Sigmoid colon (tissue), 7 donors: ENCODE measurements around the gene MYLK. TPM values are rescaled to one million over a fixed set of nuclear protein-coding genes. Genes with fewer than 3 reads are reported as not detected.

ENCODE experiments used
- DNase-seq: peaks from one replicate; pipeline ENCODE4 v3.0.0-alpha.2; 2019
- H3K27ac ChIP-seq, 4 donors: fragments of 200-600 bp; sonication (generic); one replicate each; pipeline ENCODE4 v1.5.1; 2016 to 2019; ENCODE audit warnings: mild to moderate bottlenecking in 1 of 4
- H3K27me3 ChIP-seq, 3 donors: fragments of 200-600 bp; sonication (generic); one replicate each; pipeline ENCODE4 v1.5.1; 2019; ENCODE audit warnings: mild to moderate bottlenecking in 1 of 3
- H3K36me3 ChIP-seq, 4 donors: fragments of 200-600 bp; sonication (generic); one replicate each; pipeline ENCODE4 v1.5.1; 2016 to 2019
- H3K4me1 ChIP-seq, 4 donors: fragments of 200-600 bp; sonication (generic); one replicate each; pipeline ENCODE4 v1.5.1; 2017 to 2019
- H3K4me3 ChIP-seq, 4 donors: fragments of 200-600 bp; sonication (generic); one replicate each; pipeline ENCODE4 v1.5.1; 2017 to 2019; ENCODE audit warnings: mild to moderate bottlenecking in 2 of 4, moderate library complexity in 1 of 4
- H3K9me3 ChIP-seq, 4 donors: fragments of 200-600 bp in 3 of 4; sonication (generic) in 3 of 4; one replicate each; pipeline versions ENCODE4 v1.5.1 to v1.6.1; 2013 to 2019
- CTCF ChIP-seq, 4 experiments: fragments of 450-650 bp in 3 of 4; fragments of 200-600 bp in 1 of 4; IDR thresholded peaks; one replicate each; pipeline ENCODE4 v1.5.1; 2016 to 2019; ENCODE audit warnings: antibody characterized with exemption in 4 of 4, mild to moderate bottlenecking in 3 of 4, moderate library complexity in 2 of 4
- EP300 ChIP-seq, 4 donors: sonication (generic); formaldehyde crosslinking; IDR thresholded peaks; one replicate each; pipeline ENCODE4 v1.6.1; 2017; ENCODE audit warnings: antibody characterized with exemption in 4 of 4
- POLR2A ChIP-seq, 2 donors: fragments of 450-650 bp; IDR thresholded peaks; one replicate each; pipeline ENCODE4 v1.6.1; 2016; ENCODE audit warnings: antibody characterized with exemption in 2 of 2, mild to moderate bottlenecking in 2 of 2, moderate library complexity in 2 of 2
- POLR2AphosphoS5 ChIP-seq, 4 donors: sonication (generic); formaldehyde crosslinking; IDR thresholded peaks; one replicate each; pipeline ENCODE4 v1.6.1; 2017; ENCODE audit warnings: antibody characterized with exemption in 4 of 4
- WGBS, 2 donors: extraction: QIAGEN DNeasy Blood & Tissue Kit; methylation state at CpG; one replicate each; pipeline ENCODE4 v1.1.7; 2013; 5-methylcytosine and 5-hydroxymethylcytosine counted together
- intact Hi-C: fragments of 100-400 bp; cut with DNase I; formaldehyde crosslinking; loops from one replicate; pipeline ENCODE4 v1.15.1; 2023
- polyA plus RNA-seq, 3 donors: library from polyadenylated mRNA; stranded (reverse); fragments of 200-250 nt; gene quantifications; one replicate each; pipeline ENCODE4 v1.2.3, GENCODE V29; 2013
- small RNA-seq, 3 donors: library from RNA; depleted of rRNA; stranded (forward); fragments of <200 nt; gene quantifications; one replicate each; pipeline ENCODE3, GENCODE V24; 2016
- total RNA-seq, 4 donors: library from RNA; depleted of rRNA; stranded (reverse); fragments of >200 nt; gene quantifications; one replicate each; pipeline ENCODE4 v1.1.0, GENCODE V29; 2016
- donor health status: healthy with polysubstance abuse.
- donor health status: Bipolar disorder and iron deficiency.
- donor health status: healthy.

MYLK gene
- total and polyA plus RNA-seq, 7 donors: 21.5 to 2,153 (median 1,169) TPM

GRCh38 chr3:123561188-123561587 lies 322.9 kb downstream of the MYLK start:
- no peaks in the 10 kb centered on the region for H3K9me3 ChIP-seq
- H3K4me3 ChIP-seq: no peak overlapping the region
- intact Hi-C loops: no loop called here
- no peaks in the 10 kb centered on the region for H3K27me3 ChIP-seq
- peaks cover 0 to 4% (median 2%) of the 10 kb centered on the region in 4 donors for H3K4me1 ChIP-seq
- H3K27ac ChIP-seq: no peak overlapping the region
- peaks cover 0 to 3% (median 0%) of the 10 kb centered on the region in 4 donors for H3K36me3 ChIP-seq
- no peak for DNase-seq
- 75 to 98% methylated on average over 2 of the region's 2 CpGs for WGBS, 2 donors
- TF ChIP-seq POLR2AphosphoS5 (IDR thresholded peaks at IDR 0.05) (no peak), EP300 (IDR thresholded peaks at IDR 0.05) (no peak), POLR2A (IDR thresholded peaks at IDR 0.05) (no peak), CTCF (IDR thresholded peaks at IDR 0.05) (no peak)

Small RNA genes lying within 50 kb of the gene (small RNA-seq; reads per million reads assigned to genes)
- 0 reads per million in 3 donors for gene RF00392

Other genes with a start within 250 kb of the MYLK start
- 10 to 100 TPM; 22.7 to 43.8 (median 25.5) TPM for gene CCDC14, start 76.9 kb upstream of the MYLK start, total RNA-seq
- gene CCDC14, start 76.9 kb upstream of the MYLK start, polyA plus RNA-seq: 10 to 100 TPM in 2 of 3 donors, 1 to 10 TPM in 1; 3.6 to 34.2 (median 10.2) TPM
- gene ROPN1, start 107.8 kb upstream of the MYLK start, total RNA-seq: not detected
- 1 to 10 TPM in 2 of 3 donors, under 1 TPM in 1; 0.44 to 1.8 (median 1.2) TPM for gene ROPN1, start 107.8 kb upstream of the MYLK start, polyA plus RNA-seq
- gene KALRN, start 149.0 kb upstream of the MYLK start, total RNA-seq: 10 to 100 TPM; 11.4 to 41.5 (median 18.6) TPM
- 10 to 100 TPM; 20.8 to 42.6 (median 31.4) TPM for gene KALRN, start 149.0 kb upstream of the MYLK start, polyA plus RNA-seq